NCI-H226 (cell line): ENCODE data around the gene CDKAL1.

Source experiments
- DNase-seq: peaks from one replicate; pipeline ENCODE4 v3.0.0-alpha.2; 2015

CDKAL1 gene

DNA sequence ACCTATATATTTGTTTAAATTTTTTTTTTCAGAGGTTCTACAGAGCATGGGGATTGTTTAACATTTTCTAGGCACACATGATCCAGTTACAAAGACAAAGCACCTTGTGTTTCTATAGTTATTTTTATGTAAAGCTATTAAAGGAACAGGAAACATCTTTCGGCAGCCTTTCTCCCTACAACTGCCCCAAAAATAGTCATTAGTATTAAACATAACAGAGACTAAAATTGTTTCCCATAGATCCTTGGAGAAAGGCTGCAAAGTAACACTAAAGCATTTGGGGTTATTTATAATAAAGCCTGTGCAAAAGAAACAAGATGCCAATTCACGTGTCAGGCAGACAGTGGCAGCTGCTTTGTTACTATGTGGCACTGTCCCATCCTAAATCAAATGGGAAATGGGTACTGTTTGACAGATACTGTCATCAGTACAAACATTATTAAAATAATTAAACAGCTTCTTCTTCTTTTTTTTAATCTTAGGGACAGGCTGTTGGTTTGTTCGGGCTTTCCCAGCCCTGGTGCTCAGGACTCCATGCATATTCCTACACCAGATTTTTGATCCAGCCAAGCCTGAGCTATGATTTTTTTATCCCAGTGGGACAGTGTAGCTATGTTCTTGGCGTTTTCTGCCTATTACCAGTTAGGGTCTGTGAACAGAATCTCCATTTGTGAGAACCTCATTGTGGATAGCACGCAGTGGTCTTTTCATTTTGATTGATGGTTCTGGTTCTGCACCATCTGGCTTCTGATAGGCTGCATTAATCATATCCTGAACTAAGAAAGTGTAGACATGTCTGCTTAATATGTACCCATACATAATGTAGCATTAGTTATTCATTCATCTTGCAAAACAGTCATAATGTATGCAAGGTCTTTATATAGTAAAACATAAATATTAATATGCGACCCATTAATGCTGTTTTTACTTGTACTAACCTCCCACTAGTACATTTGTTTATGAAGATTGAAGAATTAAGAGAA is 598.9 kb downstream of the CDKAL1 start:
- DNase-seq: no peak

DNA sequence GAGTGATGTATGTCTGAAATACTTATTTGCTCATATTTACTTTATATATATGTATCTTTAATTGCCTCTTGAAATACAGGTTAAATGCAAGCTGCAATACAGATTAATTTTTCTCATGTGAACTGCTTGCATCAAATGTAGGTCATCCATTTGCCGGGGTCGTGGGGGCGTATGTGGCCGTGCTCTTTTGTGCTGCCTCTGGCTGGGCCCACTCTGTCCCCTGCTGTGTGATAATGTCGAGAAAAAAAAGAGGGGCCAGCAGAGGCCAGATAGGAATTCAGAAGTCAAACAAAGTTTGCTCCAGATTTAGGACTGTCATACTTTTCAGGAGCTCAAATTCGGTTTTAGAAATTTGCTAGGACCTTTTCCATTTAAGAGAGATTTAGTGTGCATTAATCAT is 599.6 kb downstream of the CDKAL1 start:
- DNase-seq: no peak

GRCh38 chr6:21134356-21134755 is 600.1 kb downstream of the CDKAL1 start:
- DNase-seq: no peak

DNA sequence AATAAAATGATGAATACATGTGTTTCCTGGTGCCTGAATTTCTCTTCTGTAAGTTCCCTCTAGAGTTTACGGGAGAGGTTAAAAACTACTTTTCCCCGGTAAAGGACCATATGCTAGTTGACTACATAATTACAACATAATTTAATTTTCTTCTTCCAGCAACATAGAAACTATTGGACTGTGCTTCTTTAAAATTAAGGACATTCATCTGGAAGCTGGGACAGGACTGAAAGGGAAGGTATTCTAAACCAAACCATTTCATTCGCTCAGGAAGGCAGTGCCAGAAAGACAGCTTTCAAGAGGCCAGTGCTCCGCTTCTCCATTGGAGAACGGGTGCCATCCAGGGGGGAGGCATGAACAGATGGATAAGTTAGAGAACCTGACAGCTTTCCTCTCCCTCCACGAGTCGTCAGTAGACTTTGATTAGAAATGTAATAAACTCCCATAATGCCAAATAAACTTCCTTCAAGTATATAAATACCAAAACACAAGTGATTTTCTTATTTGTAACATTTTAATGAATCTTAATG is 601.3 kb downstream of the CDKAL1 start:
- no peak for DNase-seq

GRCh38 chr6:21137700-21138335 is 603.6 kb downstream of the CDKAL1 start:
- no peak for DNase-seq

DNA sequence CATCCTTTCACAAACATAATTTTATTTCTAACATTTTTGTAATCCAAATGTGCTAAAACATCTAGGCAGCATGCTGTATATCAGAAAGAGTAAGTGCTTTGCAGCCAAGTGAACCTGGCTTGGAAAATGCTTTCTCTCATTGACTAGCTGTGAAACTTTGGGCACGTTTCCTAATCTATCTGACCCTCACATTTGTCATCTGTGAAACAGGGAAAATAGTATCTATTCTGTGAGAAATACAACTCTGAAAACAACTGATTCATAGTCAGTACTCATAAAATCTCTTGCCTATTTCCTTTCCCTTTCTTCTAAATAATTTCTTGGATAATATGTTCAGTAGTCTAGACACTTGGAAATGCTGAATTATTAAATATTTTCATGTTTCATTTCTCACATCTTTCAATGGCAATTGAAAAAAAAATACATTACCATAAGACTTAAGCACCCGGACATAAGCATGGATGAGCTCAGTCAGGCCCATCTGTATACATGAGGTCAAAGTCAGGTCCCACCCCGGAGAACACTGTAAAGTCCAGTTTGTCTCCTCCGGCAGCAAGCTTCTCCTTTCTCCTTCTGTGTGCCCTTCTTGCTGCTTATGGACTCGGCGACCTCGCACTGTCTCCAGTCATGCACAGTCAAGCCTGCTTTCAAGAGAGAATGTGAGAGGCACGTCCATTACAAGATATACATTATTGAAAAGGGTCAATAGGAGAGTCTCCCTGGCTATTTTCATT is 604.2 kb downstream of the CDKAL1 start:
- DNase-seq: no peak

DNA sequence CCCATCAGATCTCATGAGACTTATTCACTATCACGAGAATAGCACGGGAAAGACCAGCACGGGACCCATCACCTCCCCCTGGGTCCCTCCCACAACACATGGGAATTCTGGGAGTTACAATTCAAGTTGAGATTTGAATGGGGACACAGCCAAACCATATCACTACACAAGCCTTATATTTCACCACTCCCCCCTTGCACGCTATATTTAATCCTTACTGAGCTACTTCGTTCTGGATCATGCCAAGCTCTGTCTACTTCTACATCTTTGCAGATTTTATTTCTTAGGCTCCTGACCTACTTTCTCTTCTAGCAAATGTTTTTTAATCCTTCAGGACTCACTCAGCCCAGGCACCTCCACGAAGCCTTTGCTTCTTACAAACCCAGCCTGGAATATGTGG is 606.7 kb downstream of the CDKAL1 start:
- no peak for DNase-seq

DNA sequence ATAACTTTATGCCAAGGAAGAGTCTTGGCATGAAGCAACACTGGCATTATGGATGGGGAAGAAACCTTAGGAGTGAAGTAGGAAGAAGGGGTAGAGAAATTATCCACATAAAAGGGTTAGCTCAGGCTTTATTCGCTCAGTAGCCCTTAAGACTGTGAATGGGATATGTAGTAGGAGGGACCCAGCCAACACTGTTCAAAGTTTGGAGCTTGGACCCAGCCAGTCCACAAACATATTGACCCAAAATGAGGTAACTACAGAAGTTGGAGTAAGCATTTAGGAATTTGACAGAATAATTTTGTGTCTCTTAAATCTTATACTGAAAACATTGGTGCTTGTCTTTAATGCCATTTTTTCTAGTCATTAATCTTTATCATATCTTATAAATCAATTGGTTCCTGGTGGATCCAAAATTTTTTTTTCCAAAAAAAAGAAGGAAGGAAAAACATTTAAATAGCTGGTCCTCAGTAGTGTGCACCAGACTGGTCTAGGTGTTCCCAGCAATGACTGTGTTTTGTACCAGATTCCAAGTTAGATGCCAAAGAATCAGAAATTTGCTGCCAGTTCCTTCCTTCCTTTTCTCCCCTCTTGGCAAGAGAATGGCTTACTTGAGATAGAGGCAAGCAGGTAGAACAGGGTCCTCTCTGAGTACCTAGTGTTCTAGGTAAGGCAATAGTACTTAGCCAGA is 607.5 kb downstream of the CDKAL1 start:
- no peak for DNase-seq

DNA sequence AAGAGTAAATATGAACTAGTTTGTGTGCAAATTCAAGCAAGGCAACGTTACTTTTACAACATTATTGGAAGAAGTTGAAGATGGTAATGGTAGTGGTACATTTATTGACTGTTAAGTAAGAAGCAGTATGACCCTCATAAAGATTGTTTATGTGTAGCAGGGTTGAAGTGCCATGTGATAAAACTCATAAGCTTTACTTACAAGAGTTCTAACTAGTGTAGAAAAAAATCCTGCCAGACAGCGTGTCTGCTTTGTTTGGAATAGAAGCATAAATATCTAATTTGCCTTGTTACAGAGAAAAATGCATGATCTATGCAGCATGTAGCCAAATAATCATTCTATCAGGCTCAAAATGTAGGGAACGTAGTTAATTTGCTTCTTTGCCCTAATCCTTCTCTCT is 608.5 kb downstream of the CDKAL1 start:
- DNase-seq: no peak

DNA sequence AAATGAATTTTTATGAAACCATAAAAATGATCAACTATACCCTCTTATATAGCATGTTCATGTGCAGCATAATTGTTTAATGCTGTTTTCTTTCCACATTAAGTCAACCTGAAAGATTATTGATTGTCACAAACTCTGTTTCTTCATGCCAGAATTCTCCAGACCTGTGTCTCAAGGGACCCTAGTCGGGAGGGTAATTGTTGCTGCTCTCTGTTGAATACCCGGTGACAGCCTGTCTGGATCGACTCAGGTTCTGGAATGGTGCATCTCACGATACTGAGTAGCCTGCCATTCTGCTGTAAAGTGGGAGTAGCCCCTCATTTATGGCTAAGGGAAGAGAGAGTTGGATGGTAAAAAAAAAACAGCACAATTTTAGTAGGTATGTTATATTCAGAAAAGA is 609.4 kb downstream of the CDKAL1 start:
- no peak for DNase-seq

DNA sequence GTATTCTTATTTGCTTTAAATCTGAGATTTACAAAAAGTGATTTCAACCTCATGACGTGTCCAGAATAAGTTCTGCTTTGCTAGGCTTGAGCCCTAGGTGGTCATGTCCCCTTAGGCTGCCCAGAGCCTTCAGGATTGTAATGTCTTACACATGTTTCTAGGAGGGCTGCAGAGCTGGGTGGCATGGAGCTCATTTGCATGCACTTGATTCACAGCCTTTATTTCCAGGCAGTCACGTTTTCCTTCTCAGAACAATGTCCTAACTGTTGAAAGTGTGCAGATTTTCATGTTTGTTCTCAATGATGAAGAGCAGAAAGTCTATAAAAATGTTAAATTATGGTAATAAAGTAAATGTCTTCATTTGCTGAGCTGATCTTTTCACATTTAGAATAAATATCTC is 610.7 kb downstream of the CDKAL1 start:
- no peak for DNase-seq

- no peak for DNase-seq
Measured at GRCh38 chr6:21147995-21148394, 613.7 kb downstream of the CDKAL1 start.

GRCh38 chr6:21149470-21149869 is 615.2 kb downstream of the CDKAL1 start:
- peak; percentile 73 for DNase-seq

GRCh38 chr6:21150667-21151066 is 616.4 kb downstream of the CDKAL1 start:
- no peak for DNase-seq

DNA sequence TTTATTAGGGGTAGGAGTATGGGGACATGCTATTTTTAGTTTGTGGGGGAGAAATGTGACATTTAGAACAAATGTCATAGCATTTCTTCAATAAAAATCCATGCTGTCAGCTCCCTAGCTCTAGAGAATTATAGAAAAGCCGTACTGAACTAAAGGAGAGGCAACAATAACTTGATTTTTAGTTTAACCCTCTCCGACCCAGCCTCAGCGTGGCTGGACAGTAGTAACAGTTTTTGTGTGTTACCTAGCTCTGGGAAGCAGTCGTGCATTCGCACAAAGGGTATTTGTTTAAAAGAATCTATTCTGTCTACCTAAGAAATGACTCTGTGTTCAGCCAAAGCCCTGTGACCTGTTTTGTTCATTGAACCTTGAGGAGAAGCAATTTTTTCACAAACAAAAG is 616.9 kb downstream of the CDKAL1 start:
- DNase-seq: no peak

- no peak for DNase-seq
Measured at GRCh38 chr6:21151530-21151929, 617.3 kb downstream of the CDKAL1 start.

- no peak for DNase-seq
Measured at GRCh38 chr6:21157186-21157929, 623.1 kb downstream of the CDKAL1 start.

DNA sequence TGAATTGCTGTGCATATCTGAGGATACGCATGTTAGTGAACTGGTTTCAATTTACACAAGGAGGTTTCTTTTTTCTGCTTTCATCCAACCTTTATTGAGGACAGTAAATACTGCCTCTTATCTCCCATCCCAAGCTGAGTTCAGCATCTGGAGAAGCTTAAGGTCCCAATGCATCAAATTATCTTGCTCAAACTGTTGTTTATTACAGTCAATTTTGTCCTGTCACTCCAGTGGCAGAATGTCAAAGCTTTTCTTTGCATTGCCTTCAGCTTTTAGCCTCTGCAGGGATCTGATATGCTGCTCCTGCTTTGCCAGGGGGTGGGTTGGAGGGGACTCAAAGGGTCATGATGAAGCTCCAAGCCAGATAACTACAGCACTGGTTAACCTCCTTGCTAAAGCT is 623.9 kb downstream of the CDKAL1 start:
- DNase-seq: no peak

- no peak for DNase-seq
Measured at GRCh38 chr6:21158873-21159272, 624.6 kb downstream of the CDKAL1 start.

GRCh38 chr6:21159465-21159864 is 625.2 kb downstream of the CDKAL1 start:
- no peak for DNase-seq

GRCh38 chr6:21161707-21162106 is 627.5 kb downstream of the CDKAL1 start:
- no peak for DNase-seq
